Body of pancreas (tissue), 4 donors: ENCODE measurements around the gene NR3C2.

ENCODE experiments used
- CTCF ChIP-seq, 7 experiments: fragments of 450-650 bp in 4 of 7; fragments of 200-600 bp in 3 of 7; sonication (generic) in 3 of 7; IDR thresholded peaks; one replicate each; pipeline ENCODE4 v1.5.1; 2016 to 2019; ENCODE audit warnings: antibody characterized with exemption in 7 of 7
- POLR2A ChIP-seq, 3 donors: fragments of 450-650 bp; IDR thresholded peaks; one replicate each; pipeline ENCODE4 v1.6.1; 2016; ENCODE audit warnings: antibody characterized with exemption in 3 of 3, mild to moderate bottlenecking in 2 of 3

DNA sequence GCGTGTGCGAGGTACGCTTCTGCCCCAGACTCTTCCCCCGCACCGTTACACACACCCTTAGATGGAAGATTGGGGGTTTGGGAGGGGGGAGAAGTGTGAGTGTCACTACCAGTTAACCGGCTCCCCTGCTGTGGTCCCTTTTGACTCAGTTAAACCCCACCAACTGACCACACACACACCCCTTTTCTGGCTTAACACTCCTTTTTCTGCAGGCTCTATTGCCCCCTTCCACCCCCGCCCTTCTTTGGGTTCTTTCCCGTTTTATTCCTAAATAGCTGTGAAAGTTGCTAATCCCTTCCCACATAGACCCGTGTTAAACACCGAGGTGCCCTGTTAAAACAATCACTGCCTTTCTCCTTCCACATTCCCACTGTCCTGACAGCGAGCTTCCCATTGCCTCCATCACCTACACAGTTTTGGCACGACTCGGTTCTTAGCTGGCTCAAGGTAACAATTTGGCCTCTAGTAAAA, 3.7 kb upstream of the NR3C2 start:
- no peak for TF ChIP-seq CTCF (IDR thresholded peaks at IDR 0.05)
- TF ChIP-seq POLR2A (IDR thresholded peaks at IDR 0.05), result no peak
